Activated naive CD4-positive, alpha-beta T cell treated with anti-CD3 and anti-CD28 coated beads, Interleukin-2, amount 50 U/mL, for 24 hours (primary cell): ENCODE data around the gene RAP1GAP.
"Not testable (repeated sequence)": the region's sequence is repeated elsewhere in the genome, so short reads cannot be mapped to it uniquely, and the experiment has no call there.

ENCODE experiments used
- H3K27ac Mint-ChIP-seq: one replicate; pipeline ENCODE4 v1.8.0; 2021; ENCODE audit warnings: mild to moderate bottlenecking, mixed read lengths
- H3K27me3 Mint-ChIP-seq: one replicate; pipeline ENCODE4 v1.8.0; 2021; ENCODE audit warnings: mixed read lengths
- H3K36me3 Mint-ChIP-seq: one replicate; pipeline ENCODE4 v1.8.0; 2021; ENCODE audit warnings: mixed read lengths
- H3K4me1 Mint-ChIP-seq: one replicate; pipeline ENCODE4 v1.8.0; 2021; ENCODE audit warnings: mixed read lengths
- H3K4me3 Mint-ChIP-seq: one replicate; pipeline ENCODE4 v1.8.0; 2021; ENCODE audit warnings: mild to moderate bottlenecking, mixed read lengths
- H3K9me3 Mint-ChIP-seq: one replicate; pipeline ENCODE4 v1.8.0; 2021; ENCODE audit warnings: mixed read lengths

RAP1GAP gene

DNA sequence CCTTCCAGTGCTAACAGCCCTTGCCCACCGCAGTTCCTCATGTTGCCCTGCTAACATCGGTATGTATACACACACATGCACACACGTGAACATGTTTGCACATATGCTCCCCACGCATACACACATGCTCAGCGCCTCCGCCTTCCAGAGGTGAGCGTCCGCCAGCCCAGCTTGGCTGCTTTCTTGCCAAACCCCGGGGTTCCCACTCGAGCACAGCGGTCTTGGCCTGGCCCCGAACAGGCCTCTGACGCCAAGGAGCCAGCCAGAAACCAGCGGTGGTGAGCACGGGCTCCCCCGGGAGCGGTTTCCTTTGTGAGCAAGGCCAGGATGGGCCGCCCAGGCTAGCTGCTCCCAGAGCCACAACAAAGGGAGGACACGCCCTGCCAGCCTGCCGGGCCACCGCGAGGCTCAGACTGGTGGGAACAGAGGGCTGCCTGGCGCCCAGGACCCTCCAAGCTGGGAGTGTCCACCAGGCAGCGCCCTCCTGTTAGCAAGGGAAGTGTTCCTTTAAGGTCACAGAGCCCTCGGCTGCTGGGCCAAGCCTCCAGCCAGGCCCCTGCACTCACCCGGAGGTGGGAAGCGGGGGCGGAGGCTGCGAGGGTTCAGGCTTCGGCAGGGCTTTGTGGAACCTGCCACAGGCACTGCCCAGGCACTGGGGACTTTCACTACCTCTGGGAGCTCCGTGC lies 94.5 kb downstream of the RAP1GAP start:
- Mint-ChIP-seq H3K27ac (no peak overlapping the region), H3K4me1 (no peaks in the 10 kb centered on the region), H3K27me3 (peaks cover 1% of the 10 kb centered on the region), H3K4me3 (no peak overlapping the region), H3K9me3 (no peaks in the 10 kb centered on the region), H3K36me3 (no peaks in the 10 kb centered on the region)

DNA sequence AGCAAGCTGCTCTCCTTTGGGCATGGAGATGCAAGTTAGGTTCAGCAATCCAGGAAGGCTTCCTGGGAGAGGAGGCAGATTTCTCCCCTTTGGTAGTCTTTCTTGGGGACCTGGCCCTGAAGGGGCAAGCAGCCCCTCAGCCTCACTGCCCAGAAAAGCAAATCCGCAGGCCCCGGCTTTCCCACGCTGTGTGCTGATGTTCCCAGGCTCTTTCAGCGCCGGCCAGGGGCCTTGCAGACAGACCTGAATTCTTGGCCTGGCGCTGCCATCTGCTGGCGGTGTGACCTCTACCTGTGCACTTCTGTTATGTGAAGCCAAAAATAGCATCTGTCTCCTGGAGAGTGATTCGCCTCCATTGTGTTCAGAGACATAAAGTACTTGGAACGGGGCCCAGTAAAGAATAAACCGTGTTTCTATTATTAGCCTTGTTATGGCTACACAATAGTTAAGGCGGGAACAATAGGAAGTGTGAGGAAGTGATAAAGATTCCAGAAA lies 95.1 kb downstream of the RAP1GAP start:
- Mint-ChIP-seq H3K27ac (no peak overlapping the region), H3K36me3 (no peaks in the 10 kb centered on the region), H3K9me3 (no peaks in the 10 kb centered on the region), H3K27me3 (peaks cover 1% of the 10 kb centered on the region), H3K4me1 (no peaks in the 10 kb centered on the region), H3K4me3 (no peak overlapping the region)

DNA sequence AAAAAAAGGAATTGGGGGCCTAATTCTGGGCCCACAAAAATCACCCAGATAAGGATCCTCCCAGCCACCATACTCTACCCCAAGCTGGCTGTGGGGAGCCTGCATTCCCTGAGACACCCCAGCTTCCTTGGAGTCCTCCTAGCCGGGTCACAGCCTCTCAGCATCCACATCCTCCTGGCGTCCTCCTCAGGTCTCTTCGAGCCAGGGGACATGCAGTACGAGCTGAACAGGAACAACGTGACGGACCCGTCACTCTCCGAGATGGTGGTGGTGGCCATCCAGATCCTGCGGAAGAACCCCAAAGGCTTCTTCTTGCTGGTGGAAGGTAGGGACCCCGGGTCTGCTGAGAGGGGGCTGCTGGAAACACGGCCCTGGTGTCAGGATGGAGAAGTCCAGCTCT lies 95.7 kb downstream of the RAP1GAP start:
- H3K36me3 Mint-ChIP-seq, result no peaks in the 10 kb centered on the region
- no peak overlapping the region for H3K27ac Mint-ChIP-seq
- H3K9me3 Mint-ChIP-seq, result no peaks in the 10 kb centered on the region
- H3K27me3 Mint-ChIP-seq, result peaks cover 1% of the 10 kb centered on the region
- no peak overlapping the region for H3K4me3 Mint-ChIP-seq
- no peaks in the 10 kb centered on the region for H3K4me1 Mint-ChIP-seq

DNA sequence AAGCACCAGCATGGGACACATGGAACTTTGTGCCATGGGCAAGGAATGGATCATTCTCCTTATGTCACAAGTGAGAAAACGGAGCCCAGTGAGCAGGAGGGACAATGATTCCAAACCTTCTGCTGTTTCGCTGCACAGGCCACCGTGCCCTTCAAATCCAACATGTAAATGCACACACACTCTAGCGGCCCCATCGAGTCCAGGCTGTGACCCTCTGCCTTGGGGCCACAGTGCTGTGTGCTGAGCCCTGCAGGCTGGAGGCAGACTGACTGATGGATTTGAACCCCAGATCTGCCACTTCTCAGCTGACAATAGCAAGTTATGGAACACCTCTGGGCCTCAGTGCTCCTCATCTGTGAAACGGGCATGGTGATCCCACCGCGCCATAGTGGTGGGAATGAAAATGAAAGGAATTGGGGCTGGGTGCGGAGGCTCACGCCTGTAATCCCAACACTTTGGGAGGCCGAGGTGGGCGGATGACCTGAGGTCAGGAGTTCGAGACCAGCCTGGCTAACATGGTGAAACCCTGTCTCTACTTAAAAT lies 96.4 kb downstream of the RAP1GAP start:
- Mint-ChIP-seq H3K27ac (no peak overlapping the region), H3K36me3 (no peaks in the 10 kb centered on the region), H3K27me3 (peaks cover 1% of the 10 kb centered on the region), H3K4me3 (no peak overlapping the region), H3K4me1 (no peaks in the 10 kb centered on the region), H3K9me3 (no peaks in the 10 kb centered on the region)

DNA sequence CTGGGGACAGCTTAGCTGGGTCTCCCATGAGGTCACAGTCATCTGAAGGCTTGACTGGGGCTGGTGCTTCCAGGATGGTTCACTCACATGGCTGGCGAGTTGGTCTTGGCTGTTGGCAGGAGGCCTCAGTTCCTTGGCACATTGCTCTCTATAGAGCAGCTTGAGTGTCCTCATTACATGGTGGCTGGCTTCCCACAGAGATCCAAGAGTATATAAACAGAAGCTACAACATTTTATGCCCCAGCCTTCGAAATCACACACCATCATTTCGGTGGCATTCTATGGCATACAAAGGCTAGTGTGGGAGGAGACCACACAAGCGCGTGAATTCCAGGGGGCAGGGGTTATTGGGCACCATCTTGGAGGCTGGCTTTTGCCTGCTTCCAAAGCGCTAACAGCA lies 96.9 kb downstream of the RAP1GAP start:
- peaks cover 1% of the 10 kb centered on the region for H3K27me3 Mint-ChIP-seq
- no peak overlapping the region for H3K4me3 Mint-ChIP-seq
- H3K4me1 Mint-ChIP-seq, result no peaks in the 10 kb centered on the region
- no peaks in the 10 kb centered on the region for H3K9me3 Mint-ChIP-seq
- no peaks in the 10 kb centered on the region for H3K36me3 Mint-ChIP-seq
- no peak overlapping the region for H3K27ac Mint-ChIP-seq

DNA sequence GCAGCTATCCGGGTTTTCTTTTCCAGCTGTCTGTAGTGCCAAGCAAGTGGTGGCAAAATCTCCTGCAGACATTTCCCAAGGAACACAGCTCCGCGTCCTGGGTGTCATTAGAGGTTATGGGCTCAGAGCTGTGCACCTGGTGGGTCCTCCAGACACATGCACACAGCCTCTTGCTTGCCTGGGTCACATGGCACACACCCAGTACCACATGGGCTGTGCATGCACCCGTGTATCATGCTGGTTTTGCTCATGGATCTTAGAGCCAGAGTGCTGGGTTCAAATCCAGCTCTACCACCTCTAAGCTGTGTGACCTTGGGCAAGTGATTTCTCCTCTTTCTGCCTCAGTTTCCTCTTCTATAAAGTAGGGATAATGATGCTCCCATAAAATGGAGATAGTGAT lies 98.3 kb downstream of the RAP1GAP start:
- H3K36me3 Mint-ChIP-seq, result no peaks in the 10 kb centered on the region
- H3K27ac Mint-ChIP-seq, result no peak overlapping the region
- no peak overlapping the region for H3K4me3 Mint-ChIP-seq
- no peaks in the 10 kb centered on the region for H3K4me1 Mint-ChIP-seq
- no peaks in the 10 kb centered on the region for H3K9me3 Mint-ChIP-seq
- H3K27me3 Mint-ChIP-seq, result peaks cover 1% of the 10 kb centered on the region

DNA sequence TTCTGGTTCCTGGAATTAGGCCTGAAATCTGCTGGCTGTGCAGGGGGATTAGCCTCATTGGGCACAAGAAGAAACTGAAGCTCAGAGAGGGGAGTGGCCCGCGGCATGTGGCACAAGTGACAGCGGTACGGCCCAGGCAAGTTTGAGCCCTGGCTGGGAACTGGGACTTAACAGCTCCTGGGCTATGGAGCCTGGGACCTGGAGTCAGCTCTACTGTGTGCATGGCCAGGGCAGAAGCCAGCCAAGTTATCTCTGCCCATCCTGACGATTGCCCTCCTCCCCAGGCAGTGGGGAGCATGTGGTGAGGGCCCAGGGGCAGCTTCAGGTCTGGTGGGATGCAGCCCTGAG lies 98.7 kb downstream of the RAP1GAP start:
- Mint-ChIP-seq H3K4me3 (no peak overlapping the region), H3K27me3 (peaks cover 1% of the 10 kb centered on the region), H3K4me1 (no peaks in the 10 kb centered on the region), H3K36me3 (no peaks in the 10 kb centered on the region), H3K9me3 (no peaks in the 10 kb centered on the region), H3K27ac (no peak overlapping the region)

DNA sequence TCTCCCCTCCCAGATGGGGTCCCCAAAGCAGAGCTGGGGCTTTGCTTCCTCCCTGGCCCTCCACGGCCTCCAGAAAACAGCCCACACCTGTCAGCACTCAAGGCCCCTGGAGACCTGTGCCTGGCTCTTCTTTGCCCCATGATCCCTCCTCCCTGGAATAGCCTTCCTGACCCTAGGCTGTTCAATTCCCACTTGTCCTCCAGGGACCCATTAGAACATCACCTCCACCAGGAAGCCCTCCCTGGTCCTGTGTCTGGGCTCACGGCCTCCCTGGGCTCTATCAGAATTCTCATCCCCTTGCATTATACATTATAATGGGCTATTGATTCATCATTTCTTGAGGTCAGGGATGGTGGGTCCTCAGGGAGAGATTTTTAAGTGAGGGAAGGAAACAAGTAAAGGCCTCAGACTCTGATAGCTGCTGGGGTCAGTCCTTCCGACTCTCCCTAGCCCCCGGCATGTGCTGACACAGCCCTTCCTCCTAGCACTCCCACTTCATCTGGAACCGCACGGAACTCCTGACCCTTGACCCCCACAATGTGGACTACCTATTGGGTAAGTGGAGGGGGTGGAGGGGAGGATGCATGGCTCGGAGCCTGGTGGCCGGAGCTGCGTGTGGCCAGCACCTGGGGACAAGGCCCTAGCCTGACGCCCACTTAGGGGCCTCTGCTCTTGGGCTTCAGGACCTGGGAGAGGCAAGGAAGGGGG lies 99.2 kb downstream of the RAP1GAP start:
- Mint-ChIP-seq H3K27me3 (peaks cover 1% of the 10 kb centered on the region), H3K4me3 (no peak overlapping the region), H3K36me3 (no peaks in the 10 kb centered on the region), H3K9me3 (no peaks in the 10 kb centered on the region), H3K4me1 (no peaks in the 10 kb centered on the region), H3K27ac (peak overlapping the region; percentile 23)

DNA sequence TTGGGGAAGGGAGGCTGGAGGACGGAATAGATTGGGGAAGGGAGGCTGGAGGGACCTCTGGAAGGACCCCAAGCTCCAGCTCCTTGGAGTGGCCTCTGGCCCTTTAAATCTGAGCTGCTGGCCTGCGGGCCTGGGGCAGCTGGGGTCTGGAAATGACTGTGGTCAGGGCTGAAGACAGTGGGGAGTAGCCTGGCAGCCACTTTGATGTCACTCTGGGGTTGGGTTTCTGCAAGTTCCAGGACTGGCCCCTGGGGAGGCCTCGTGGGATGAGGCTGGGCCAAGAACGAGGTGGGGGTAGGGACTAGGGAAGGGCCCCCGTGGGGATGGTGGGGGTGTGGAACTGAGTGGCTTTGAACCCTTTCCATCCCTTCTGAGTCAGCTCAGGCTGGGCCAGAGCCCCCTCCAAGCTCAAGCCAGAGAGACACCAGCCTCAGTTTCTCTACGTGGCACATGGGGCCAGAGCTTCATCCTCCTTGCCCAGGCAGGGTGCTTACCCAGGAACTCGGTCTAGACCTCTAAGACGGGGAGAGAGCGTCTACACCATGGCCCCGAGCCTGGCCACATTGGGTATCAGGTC lies 100.3 kb downstream of the RAP1GAP start:
- H3K4me3 Mint-ChIP-seq, result no peak overlapping the region
- no peaks in the 10 kb centered on the region for H3K36me3 Mint-ChIP-seq
- no peak overlapping the region for H3K27ac Mint-ChIP-seq
- H3K4me1 Mint-ChIP-seq, result no peaks in the 10 kb centered on the region
- no peaks in the 10 kb centered on the region for H3K9me3 Mint-ChIP-seq
- H3K27me3 Mint-ChIP-seq, result no peaks in the 10 kb centered on the region

DNA sequence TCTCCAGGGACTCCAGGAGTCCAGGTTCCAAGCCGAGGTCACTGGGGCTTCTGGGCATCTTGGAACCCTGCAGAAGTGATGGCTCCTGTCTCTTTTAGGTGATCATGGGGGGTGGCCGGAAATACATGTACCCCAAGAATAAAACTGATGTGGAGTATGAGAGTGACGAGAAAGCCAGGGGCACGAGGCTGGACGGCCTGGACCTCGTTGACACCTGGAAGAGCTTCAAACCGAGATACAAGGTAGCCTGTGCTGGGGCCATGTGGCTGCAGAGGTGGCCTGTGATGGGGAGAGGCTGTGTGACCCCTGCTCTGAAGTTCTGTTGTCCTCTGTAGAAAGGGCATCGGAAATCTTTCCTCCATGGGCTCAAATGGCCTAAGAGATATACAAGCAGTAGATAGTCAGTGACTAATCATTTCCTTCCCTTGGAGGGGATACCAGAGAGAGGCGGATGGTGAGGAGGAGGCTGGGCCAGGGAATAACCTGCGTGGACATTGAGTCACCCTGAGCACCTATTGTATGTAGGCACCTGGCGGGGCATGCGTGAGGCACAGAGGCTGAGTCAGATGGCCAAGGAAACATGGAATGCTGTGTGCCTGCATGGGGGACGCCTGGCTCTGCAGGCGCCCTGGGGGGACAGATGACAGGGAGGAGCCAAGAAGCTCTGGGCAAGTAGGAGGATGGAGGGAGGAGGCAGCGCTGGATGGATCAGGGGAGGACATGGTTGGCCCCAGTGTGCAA lies 101.0 kb downstream of the RAP1GAP start:
- Mint-ChIP-seq H3K4me1 (no peaks in the 10 kb centered on the region), H3K27ac (no peak overlapping the region), H3K27me3 (no peaks in the 10 kb centered on the region), H3K4me3 (no peak overlapping the region), H3K9me3 (no peaks in the 10 kb centered on the region), H3K36me3 (no peaks in the 10 kb centered on the region)

DNA sequence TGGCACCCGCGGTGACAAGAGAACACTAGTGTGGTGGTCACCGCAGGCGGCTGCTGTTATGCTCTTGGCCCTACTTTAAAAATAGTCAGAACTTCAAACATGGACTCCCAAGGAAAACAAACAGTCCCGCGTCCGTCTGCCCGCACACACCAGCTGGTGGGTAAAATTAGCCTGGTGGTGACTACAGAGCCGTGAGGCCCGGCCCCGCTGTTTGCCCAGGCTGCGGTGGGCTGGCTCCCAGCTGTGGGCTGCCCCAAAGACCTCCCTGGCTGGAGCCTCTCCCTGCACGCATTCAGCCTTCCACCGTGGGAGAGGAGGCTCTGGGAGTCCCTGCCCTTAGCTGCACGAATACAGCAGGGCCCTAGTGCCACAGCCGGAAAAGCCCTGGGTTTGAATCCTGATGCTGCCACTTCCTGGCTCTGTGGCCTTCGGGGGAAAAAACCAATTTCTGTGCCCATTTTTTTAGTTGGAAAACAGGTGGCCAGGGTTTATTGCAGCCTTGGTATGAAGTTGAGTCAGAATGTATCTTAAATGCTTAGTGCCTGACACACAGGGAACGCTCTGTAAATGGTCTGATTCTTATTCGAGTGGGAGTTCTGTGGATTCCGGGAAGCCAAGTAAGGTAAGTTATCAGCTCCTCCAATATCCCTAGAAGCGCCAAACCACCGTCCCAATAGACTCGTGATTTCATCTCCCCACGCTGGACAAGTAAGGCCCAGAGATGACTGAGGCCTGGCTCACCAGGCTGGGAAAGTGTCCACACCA lies 101.7 kb downstream of the RAP1GAP start:
- Mint-ChIP-seq H3K9me3 (no peaks in the 10 kb centered on the region), H3K27ac (no peak overlapping the region), H3K4me3 (no peak overlapping the region), H3K4me1 (no peaks in the 10 kb centered on the region), H3K36me3 (no peaks in the 10 kb centered on the region), H3K27me3 (no peaks in the 10 kb centered on the region)

DNA sequence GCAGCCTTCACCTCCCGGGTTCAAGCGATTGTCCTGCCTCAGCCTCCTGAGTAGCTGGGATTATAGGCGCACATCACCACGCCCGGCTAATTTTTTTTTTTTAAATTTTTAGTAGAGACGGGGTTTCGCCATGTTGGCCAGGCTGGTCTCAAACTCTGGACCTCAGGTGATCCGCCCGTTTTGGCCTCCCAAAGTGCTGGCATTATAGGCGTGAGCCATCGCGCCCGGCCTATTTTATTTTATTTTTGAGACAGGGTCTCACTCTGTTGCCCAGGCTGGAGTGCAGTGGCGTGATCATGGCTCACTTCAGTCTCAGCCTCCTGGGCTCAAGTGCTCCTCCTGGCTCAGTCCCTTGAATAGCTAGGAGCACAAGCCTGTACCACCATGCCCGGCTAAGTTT lies 102.8 kb downstream of the RAP1GAP start:
- H3K27ac Mint-ChIP-seq, H3K27me3 Mint-ChIP-seq, H3K4me3 Mint-ChIP-seq, H3K36me3 Mint-ChIP-seq, H3K9me3 Mint-ChIP-seq, H3K4me1 Mint-ChIP-seq: not testable (repeated sequence)

DNA sequence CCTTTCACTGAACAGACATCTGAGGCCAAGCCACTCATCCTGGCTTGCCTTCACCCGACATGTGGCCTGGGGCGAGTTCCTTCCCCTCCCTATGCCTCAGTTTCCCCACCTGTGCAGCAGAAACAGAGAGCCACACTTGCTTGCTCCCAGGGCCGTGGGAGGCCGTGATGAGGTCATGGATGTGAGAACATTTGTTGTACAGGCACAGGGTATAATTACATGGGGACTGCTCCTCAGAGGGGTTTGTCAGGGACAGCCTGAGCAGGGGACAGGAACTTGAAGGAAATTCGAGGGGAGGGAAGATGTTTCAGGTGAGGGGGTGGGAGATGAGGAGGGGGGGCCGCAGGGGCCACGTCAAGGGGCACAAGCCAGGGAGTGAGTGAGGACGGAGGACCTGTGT lies 103.9 kb downstream of the RAP1GAP start:
- H3K9me3 Mint-ChIP-seq, result no peaks in the 10 kb centered on the region
- no peak overlapping the region for H3K27ac Mint-ChIP-seq
- H3K4me1 Mint-ChIP-seq, result no peaks in the 10 kb centered on the region
- H3K4me3 Mint-ChIP-seq, result no peak overlapping the region
- no peaks in the 10 kb centered on the region for H3K36me3 Mint-ChIP-seq
- H3K27me3 Mint-ChIP-seq, result no peaks in the 10 kb centered on the region

DNA sequence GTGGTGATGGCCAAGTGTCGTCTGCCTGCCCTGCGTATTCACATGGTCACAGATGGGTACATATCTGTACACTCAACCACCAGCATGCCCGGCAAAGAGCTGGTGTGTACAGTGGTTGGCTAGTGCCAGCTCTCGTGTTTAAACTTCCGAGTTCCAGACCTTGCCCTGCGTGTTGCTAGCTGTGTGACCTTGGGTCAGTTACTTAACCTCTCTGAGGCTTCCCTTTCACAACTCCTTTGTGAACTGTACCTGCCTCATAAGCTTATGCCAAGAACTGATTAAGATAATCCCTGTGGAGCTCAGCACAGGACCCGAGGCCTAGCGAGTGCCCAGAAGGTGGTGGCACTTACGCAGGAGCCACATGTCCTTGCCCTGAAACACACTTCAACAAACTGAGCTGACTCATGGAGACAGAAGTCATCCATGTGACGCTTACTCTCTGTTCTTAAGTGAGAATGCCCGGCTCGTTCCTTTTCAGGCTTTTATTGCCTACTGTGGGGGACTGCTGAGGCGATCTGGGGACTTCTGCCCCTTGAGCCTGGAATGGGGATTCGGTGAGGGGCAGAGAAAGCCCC lies 104.5 kb downstream of the RAP1GAP start:
- Mint-ChIP-seq H3K27me3 (no peaks in the 10 kb centered on the region), H3K9me3 (no peaks in the 10 kb centered on the region), H3K36me3 (no peaks in the 10 kb centered on the region), H3K27ac (no peak overlapping the region), H3K4me1 (no peaks in the 10 kb centered on the region), H3K4me3 (no peak overlapping the region)

DNA sequence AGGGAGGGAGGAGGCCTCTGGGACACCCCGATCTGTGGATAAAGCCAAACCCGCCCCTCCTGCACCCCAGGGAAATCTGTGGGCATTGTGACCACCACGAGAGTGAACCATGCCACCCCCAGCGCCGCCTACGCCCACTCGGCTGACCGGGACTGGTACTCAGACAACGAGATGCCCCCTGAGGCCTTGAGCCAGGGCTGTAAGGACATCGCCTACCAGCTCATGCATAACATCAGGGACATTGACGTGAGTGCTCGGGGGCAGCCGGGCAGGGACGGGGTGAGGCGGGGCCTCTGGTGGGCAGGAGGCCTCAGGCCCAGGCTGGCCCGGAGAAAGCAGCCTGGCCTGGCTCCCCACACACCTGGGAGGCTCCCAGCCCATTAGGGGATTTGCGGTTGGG lies 105.2 kb downstream of the RAP1GAP start:
- H3K27me3 Mint-ChIP-seq, result peaks cover 2% of the 10 kb centered on the region
- H3K9me3 Mint-ChIP-seq, result no peaks in the 10 kb centered on the region
- H3K36me3 Mint-ChIP-seq, result no peaks in the 10 kb centered on the region
- no peaks in the 10 kb centered on the region for H3K4me1 Mint-ChIP-seq
- no peak overlapping the region for H3K4me3 Mint-ChIP-seq
- H3K27ac Mint-ChIP-seq, result no peak overlapping the region
